Measurements from ENCODE around the gene ATG2B. TPM values are rescaled to one million over a fixed set of nuclear protein-coding genes. Genes with fewer than 3 reads are reported as not detected.

Gene ATG2B
- total and polyA plus RNA-seq, 2 donors (not counting 1 experiment from before 2014, with no cell fraction given): 8.1 to 39.6 TPM

DNA sequence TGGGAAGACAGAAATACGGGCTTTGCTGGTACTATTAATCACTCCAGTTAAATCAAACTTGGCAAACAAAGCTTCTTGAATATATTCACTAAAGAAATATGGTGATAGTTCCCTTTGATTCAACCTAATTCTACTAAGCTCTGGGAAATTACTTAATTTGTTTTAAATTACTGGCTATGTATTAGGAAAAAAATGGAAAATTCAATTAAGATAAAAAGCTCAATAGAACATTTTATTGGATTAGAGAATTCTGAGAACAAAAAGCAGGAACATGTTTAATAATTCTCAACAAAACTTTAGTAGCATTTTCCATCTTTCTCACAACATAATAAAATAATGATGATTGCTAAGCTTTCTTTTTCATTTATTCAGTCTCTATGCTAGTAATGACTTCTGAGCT, 76.9 kb downstream of the ATG2B start:
- no peak overlapping the region for H3K4me2 ChIP-seq (replicated peaks; ENCODE audit: low read depth, low read length, poor library complexity, severe bottlenecking)
- no peak overlapping the region for H3K27ac ChIP-seq (ENCODE audit: low read length in 2 of 2)
- no peak for ATAC-seq (ENCODE audit: low read depth)
- H3K79me2 ChIP-seq (ENCODE audit: control insufficient read depth, insufficient read depth, low read length): no peaks in the 10 kb centered on the region
- no peaks in the 10 kb centered on the region for H3K27me3 ChIP-seq (replicated peaks in 1 of 4; ENCODE audit: control extremely low read depth in 1 of 4, control insufficient read depth in 3 of 4, insufficient read depth in 4 of 4, low read length in 3 of 4)
- TF ChIP-seq, protein P1, sequence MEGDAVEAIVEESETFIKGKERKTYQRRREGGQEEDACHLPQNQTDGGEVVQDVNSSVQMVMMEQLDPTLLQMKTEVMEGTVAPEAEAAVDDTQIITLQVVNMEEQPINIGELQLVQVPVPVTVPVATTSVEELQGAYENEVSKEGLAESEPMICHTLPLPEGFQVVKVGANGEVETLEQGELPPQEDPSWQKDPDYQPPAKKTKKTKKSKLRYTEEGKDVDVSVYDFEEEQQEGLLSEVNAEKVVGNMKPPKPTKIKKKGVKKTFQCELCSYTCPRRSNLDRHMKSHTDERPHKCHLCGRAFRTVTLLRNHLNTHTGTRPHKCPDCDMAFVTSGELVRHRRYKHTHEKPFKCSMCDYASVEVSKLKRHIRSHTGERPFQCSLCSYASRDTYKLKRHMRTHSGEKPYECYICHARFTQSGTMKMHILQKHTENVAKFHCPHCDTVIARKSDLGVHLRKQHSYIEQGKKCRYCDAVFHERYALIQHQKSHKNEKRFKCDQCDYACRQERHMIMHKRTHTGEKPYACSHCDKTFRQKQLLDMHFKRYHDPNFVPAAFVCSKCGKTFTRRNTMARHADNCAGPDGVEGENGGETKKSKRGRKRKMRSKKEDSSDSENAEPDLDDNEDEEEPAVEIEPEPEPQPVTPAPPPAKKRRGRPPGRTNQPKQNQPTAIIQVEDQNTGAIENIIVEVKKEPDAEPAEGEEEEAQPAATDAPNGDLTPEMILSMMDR (IDR thresholded peaks at IDR 0.05): no peak
- no peak for DNase-seq
- no peaks in the 10 kb centered on the region for H4K20me1 ChIP-seq (ENCODE audit: control insufficient read depth, insufficient read depth, low read length, poor library complexity, severe bottlenecking)
- H3K4me1 ChIP-seq (ENCODE audit: control insufficient read depth in 2 of 2, insufficient read depth in 2 of 2, low read length in 2 of 2): no peaks in the 10 kb centered on the region
- no peak overlapping the region for H3K27ac Mint-ChIP-seq
- peaks cover 2 to 49% of the 10 kb centered on the region in 2 experiments for H3K36me3 ChIP-seq (replicated peaks in 1 of 2; ENCODE audit: control extremely low read depth in 1 of 2, control insufficient read depth in 1 of 2, extremely low read depth in 1 of 2, insufficient read depth in 2 of 2, low read length in 1 of 2)
- no peaks in the 10 kb centered on the region for H3K9me3 ChIP-seq (ENCODE audit: control extremely low read depth in 1 of 3, control insufficient read depth in 2 of 3, insufficient read depth in 1 of 3, low read length in 2 of 3)
- H3K4me1 Mint-ChIP-seq: no peaks in the 10 kb centered on the region
- no peak overlapping the region for H3K4me3 ChIP-seq (ENCODE audit: control extremely low read depth in 1 of 5, extremely low read depth in 1 of 5, insufficient read depth in 1 of 5, low read depth in 2 of 5, low read length in 4 of 5)
- intact Hi-C loops (cut with micrococcal nuclease): no loop called here
- H3K4me3 Mint-ChIP-seq: no peak overlapping the region
- ChIA-PET POLR2A (no interaction called here), CTCF (no interaction called here)
- no CpG with 5 or more reads among the region's 1 CpG for WGBS (ENCODE audit: insufficient coverage)
- H3K9ac ChIP-seq (ENCODE audit: low read length): no peak overlapping the region
- H3K27me3 Mint-ChIP-seq: no peaks in the 10 kb centered on the region
- no peaks in the 10 kb centered on the region for H3K9me3 Mint-ChIP-seq (ENCODE audit: insufficient read depth)
- H2AFZ ChIP-seq (ENCODE audit: insufficient read depth, low read depth, low read length, poor library complexity, severe bottlenecking): no peak overlapping the region

- intact Hi-C loops (cut with micrococcal nuclease): no loop called here
- CTCF ChIA-PET: no interaction called here
- no peak for TF ChIP-seq EZH2 (IDR thresholded peaks at IDR 0.05; ENCODE audit: borderline replicate concordance, insufficient read depth, low read depth, low read length, poor library complexity, severe bottlenecking)
- H3K9ac ChIP-seq (ENCODE audit: low read length): no peak overlapping the region
- no peak overlapping the region for H3K27ac Mint-ChIP-seq
- ATAC-seq (ENCODE audit: low read depth): no peak
- no peak overlapping the region for H3K4me3 Mint-ChIP-seq
- no peak overlapping the region for H3K4me3 ChIP-seq (ENCODE audit: control extremely low read depth in 1 of 5, extremely low read depth in 1 of 5, insufficient read depth in 1 of 5, low read depth in 2 of 5, low read length in 4 of 5)
- POLR2A ChIA-PET: no interaction called here
- no peak overlapping the region for H2AFZ ChIP-seq (ENCODE audit: insufficient read depth, low read depth, low read length, poor library complexity, severe bottlenecking)
- no peak overlapping the region for H3K4me2 ChIP-seq (replicated peaks; ENCODE audit: low read depth, low read length, poor library complexity, severe bottlenecking)
- H3K36me3 ChIP-seq (replicated peaks in 1 of 2; ENCODE audit: control extremely low read depth in 1 of 2, control insufficient read depth in 1 of 2, extremely low read depth in 1 of 2, insufficient read depth in 2 of 2, low read length in 1 of 2): peaks cover 2 to 44% of the 10 kb centered on the region in 2 experiments
- no peaks in the 10 kb centered on the region for H3K27me3 ChIP-seq (replicated peaks in 1 of 4; ENCODE audit: control extremely low read depth in 1 of 4, control insufficient read depth in 3 of 4, insufficient read depth in 4 of 4, low read length in 3 of 4)
- DNase-seq: no peak
- no peaks in the 10 kb centered on the region for H4K20me1 ChIP-seq (ENCODE audit: control insufficient read depth, insufficient read depth, low read length, poor library complexity, severe bottlenecking)
- H3K9me3 Mint-ChIP-seq (ENCODE audit: insufficient read depth): no peaks in the 10 kb centered on the region
- H3K79me2 ChIP-seq (ENCODE audit: control insufficient read depth, insufficient read depth, low read length): no peaks in the 10 kb centered on the region
- H3K27me3 Mint-ChIP-seq: no peaks in the 10 kb centered on the region
- no peaks in the 10 kb centered on the region for H3K4me1 Mint-ChIP-seq
- 97% methylated on average over 14 of the region's 17 CpGs for WGBS (ENCODE audit: insufficient coverage)
- no peaks in the 10 kb centered on the region for H3K9me3 ChIP-seq (ENCODE audit: control extremely low read depth in 1 of 3, control insufficient read depth in 2 of 3, insufficient read depth in 1 of 3, low read length in 2 of 3)
- no peak overlapping the region for H3K27ac ChIP-seq (ENCODE audit: low read length in 2 of 2)
- H3K4me1 ChIP-seq (ENCODE audit: control insufficient read depth in 2 of 2, insufficient read depth in 2 of 2, low read length in 2 of 2): no peaks in the 10 kb centered on the region
These were observed 77.5 kb downstream of the ATG2B start for GRCh38 chr14:96285667-96286066.
